Measurements from ENCODE around the gene RANBP17.

RANBP17 gene

DNA sequence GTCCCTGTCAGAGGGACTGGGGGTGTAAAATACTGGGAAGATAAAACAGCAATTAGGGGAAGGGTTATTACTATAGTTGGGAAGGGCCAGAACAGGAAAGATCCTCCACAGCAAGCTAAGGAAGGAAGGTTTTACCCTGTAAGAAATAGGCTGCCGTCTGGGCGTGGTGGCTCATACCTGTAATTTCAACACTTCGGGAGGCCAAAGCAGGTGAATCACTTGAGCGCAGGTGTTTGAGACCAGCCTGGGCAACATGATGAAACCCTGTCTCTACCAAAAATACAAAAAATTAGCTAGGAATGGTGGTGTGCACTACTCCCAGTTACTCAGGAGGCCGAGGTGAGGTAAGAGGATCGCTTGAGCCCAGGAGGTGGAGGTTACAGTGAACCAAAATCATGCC is 282.1 kb downstream of the RANBP17 start:
- Histone ChIP-seq H3K4me2 (ENCODE audit: low read length) (no peak overlapping the region), H3K27me3 (ENCODE audit: insufficient read depth, low read length, poor library complexity) (no peaks in the 10 kb centered on the region), H4K8ac (ENCODE audit: low read depth, low read length) (no peak overlapping the region), H3K79me1 (ENCODE audit: low read length) (no peaks in the 10 kb centered on the region), H3K36me3 (ENCODE audit: control insufficient read depth, insufficient read depth, low read length) (no peaks in the 10 kb centered on the region), H3K9ac (ENCODE audit: low read length) (no peak overlapping the region), H2BK5ac (ENCODE audit: low read length) (no peak overlapping the region), H3K4me1 (ENCODE audit: control insufficient read depth, low read depth, low read length) (no peaks in the 10 kb centered on the region), H3K4me3 (ENCODE audit: low read length) (no peak overlapping the region), H2AK5ac (ENCODE audit: low read length) (no peak overlapping the region), H3K56ac (ENCODE audit: low read length) (no peak overlapping the region), H4K5ac (ENCODE audit: low read length) (no peak overlapping the region), H3K27ac (ENCODE audit: low read depth, low read length) (no peak overlapping the region), H3K4ac (ENCODE audit: low read depth, low read length) (no peak overlapping the region), H3K79me2 (ENCODE audit: control insufficient read depth, insufficient read depth, low read length) (no peaks in the 10 kb centered on the region), H2BK120ac (ENCODE audit: low read depth, low read length) (no peak overlapping the region), H3K18ac (ENCODE audit: low read length) (no peak overlapping the region), H3K23ac (ENCODE audit: low read length) (no peak overlapping the region), H2BK15ac (replicated peaks; ENCODE audit: low read depth) (no peak overlapping the region)
- WGBS (ENCODE audit: extremely low coverage, insufficient coverage, low lambda C conversion rate) = no CpG with 5 or more reads among the region's 6 CpGs
- DNase-seq = no peak

DNA sequence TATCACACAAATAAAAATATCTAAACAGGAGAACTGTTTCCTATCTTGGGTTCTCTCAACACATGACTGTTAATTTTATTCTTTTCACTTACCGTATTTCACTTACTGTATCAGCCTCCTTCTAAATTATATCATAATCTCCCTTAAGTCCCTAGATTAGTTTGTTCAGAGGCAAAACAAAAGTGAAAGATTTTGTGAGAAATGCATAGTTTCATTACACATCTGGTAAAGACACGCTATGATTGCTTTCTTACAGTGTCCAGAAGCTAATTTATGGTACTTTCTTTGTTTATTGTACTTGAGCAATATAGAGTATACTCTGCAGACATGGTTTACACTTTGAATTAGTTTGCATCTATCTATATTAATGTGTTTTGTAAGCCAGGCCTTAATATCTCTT is 287.5 kb downstream of the RANBP17 start:
- Histone ChIP-seq H3K9ac (ENCODE audit: low read length) (no peak overlapping the region), H2AK5ac (ENCODE audit: low read length) (no peak overlapping the region), H3K18ac (ENCODE audit: low read length) (no peak overlapping the region), H3K79me1 (ENCODE audit: low read length) (no peaks in the 10 kb centered on the region), H4K8ac (ENCODE audit: low read depth, low read length) (no peak overlapping the region), H3K4ac (ENCODE audit: low read depth, low read length) (no peak overlapping the region), H3K4me1 (ENCODE audit: control insufficient read depth, low read depth, low read length) (no peaks in the 10 kb centered on the region), H3K27me3 (ENCODE audit: insufficient read depth, low read length, poor library complexity) (no peaks in the 10 kb centered on the region), H2BK5ac (ENCODE audit: low read length) (no peak overlapping the region), H2BK120ac (ENCODE audit: low read depth, low read length) (no peak overlapping the region), H3K27ac (ENCODE audit: low read depth, low read length) (no peak overlapping the region), H3K4me2 (ENCODE audit: low read length) (no peak overlapping the region), H2BK15ac (replicated peaks; ENCODE audit: low read depth) (no peak overlapping the region), H3K56ac (ENCODE audit: low read length) (no peak overlapping the region), H4K5ac (ENCODE audit: low read length) (no peak overlapping the region), H3K36me3 (ENCODE audit: control insufficient read depth, insufficient read depth, low read length) (no peaks in the 10 kb centered on the region), H3K79me2 (ENCODE audit: control insufficient read depth, insufficient read depth, low read length) (no peaks in the 10 kb centered on the region), H3K4me3 (ENCODE audit: low read length) (no peak overlapping the region), H3K23ac (ENCODE audit: low read length) (no peak overlapping the region)
- WGBS (ENCODE audit: extremely low coverage, insufficient coverage, low lambda C conversion rate) = 100% methylated on average over 1 of the region's 2 CpGs
- DNase-seq = no peak

DNA sequence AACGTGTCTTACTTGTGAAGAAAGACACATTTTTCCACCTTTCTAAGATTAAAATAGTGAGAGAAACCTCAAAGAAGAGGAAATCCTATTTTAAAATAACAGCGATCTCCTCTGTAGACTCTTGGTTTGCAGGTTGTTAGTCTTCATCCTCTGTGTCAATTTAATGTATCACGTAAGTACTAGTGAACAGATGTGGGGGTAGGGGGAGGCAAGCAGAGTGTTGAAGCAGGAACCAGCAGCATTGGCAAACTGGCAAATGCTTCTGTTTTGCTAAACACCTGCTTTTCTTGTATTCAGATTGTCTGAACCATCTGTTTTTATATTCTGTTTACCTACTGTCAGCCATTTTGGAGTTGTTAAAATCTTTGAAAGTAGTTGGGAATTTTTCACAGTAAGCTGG is 288.0 kb downstream of the RANBP17 start:
- no peak overlapping the region for H4K5ac ChIP-seq (ENCODE audit: low read length)
- H3K4me1 ChIP-seq (ENCODE audit: control insufficient read depth, low read depth, low read length) = no peaks in the 10 kb centered on the region
- H3K27ac ChIP-seq (ENCODE audit: low read depth, low read length) = no peak overlapping the region
- no peak overlapping the region for H3K4me3 ChIP-seq (ENCODE audit: low read length)
- no peaks in the 10 kb centered on the region for H3K36me3 ChIP-seq (ENCODE audit: control insufficient read depth, insufficient read depth, low read length)
- no peak overlapping the region for H2AK5ac ChIP-seq (ENCODE audit: low read length)
- no peak overlapping the region for H3K18ac ChIP-seq (ENCODE audit: low read length)
- H3K9ac ChIP-seq (ENCODE audit: low read length) = no peak overlapping the region
- H3K4me2 ChIP-seq (ENCODE audit: low read length) = no peak overlapping the region
- H4K8ac ChIP-seq (ENCODE audit: low read depth, low read length) = no peak overlapping the region
- H2BK5ac ChIP-seq (ENCODE audit: low read length) = no peak overlapping the region
- DNase-seq = no peak
- no CpG with 5 or more reads among the region's 3 CpGs for WGBS (ENCODE audit: extremely low coverage, insufficient coverage, low lambda C conversion rate)
- no peak overlapping the region for H3K4ac ChIP-seq (ENCODE audit: low read depth, low read length)
- H3K79me2 ChIP-seq (ENCODE audit: control insufficient read depth, insufficient read depth, low read length) = no peaks in the 10 kb centered on the region
- H3K27me3 ChIP-seq (ENCODE audit: insufficient read depth, low read length, poor library complexity) = no peaks in the 10 kb centered on the region
- no peak overlapping the region for H3K23ac ChIP-seq (ENCODE audit: low read length)
- no peak overlapping the region for H3K56ac ChIP-seq (ENCODE audit: low read length)
- no peak overlapping the region for H2BK120ac ChIP-seq (ENCODE audit: low read depth, low read length)
- H2BK15ac ChIP-seq (replicated peaks; ENCODE audit: low read depth) = no peak overlapping the region
- H3K79me1 ChIP-seq (ENCODE audit: low read length) = no peaks in the 10 kb centered on the region

GRCh38 chr5:171152382-171152781 is 290.6 kb downstream of the RANBP17 start:
- H3K4me1 ChIP-seq (ENCODE audit: control insufficient read depth, low read depth, low read length) = no peaks in the 10 kb centered on the region
- H4K8ac ChIP-seq (ENCODE audit: low read depth, low read length) = no peak overlapping the region
- WGBS (ENCODE audit: extremely low coverage, insufficient coverage, low lambda C conversion rate) = no CpG with 5 or more reads among the region's 4 CpGs
- no peaks in the 10 kb centered on the region for H3K79me1 ChIP-seq (ENCODE audit: low read length)
- H3K79me2 ChIP-seq (ENCODE audit: control insufficient read depth, insufficient read depth, low read length) = no peaks in the 10 kb centered on the region
- H3K23ac ChIP-seq (ENCODE audit: low read length) = no peak overlapping the region
- DNase-seq = peak; percentile 28
- H3K9ac ChIP-seq (ENCODE audit: low read length) = no peak overlapping the region
- no peaks in the 10 kb centered on the region for H3K27me3 ChIP-seq (ENCODE audit: insufficient read depth, low read length, poor library complexity)
- H3K27ac ChIP-seq (ENCODE audit: low read depth, low read length) = no peak overlapping the region
- H2BK120ac ChIP-seq (ENCODE audit: low read depth, low read length) = no peak overlapping the region
- H3K4me2 ChIP-seq (ENCODE audit: low read length) = no peak overlapping the region
- H4K5ac ChIP-seq (ENCODE audit: low read length) = no peak overlapping the region
- no peak overlapping the region for H3K4me3 ChIP-seq (ENCODE audit: low read length)
- H3K56ac ChIP-seq (ENCODE audit: low read length) = no peak overlapping the region
- no peaks in the 10 kb centered on the region for H3K36me3 ChIP-seq (ENCODE audit: control insufficient read depth, insufficient read depth, low read length)
- H2BK15ac ChIP-seq (replicated peaks; ENCODE audit: low read depth) = no peak overlapping the region
- no peak overlapping the region for H2AK5ac ChIP-seq (ENCODE audit: low read length)
- no peak overlapping the region for H2BK5ac ChIP-seq (ENCODE audit: low read length)
- H3K4ac ChIP-seq (ENCODE audit: low read depth, low read length) = no peak overlapping the region
- H3K18ac ChIP-seq (ENCODE audit: low read length) = no peak overlapping the region

- no peak overlapping the region for H3K56ac ChIP-seq (ENCODE audit: low read length)
- H4K5ac ChIP-seq (ENCODE audit: low read length) = no peak overlapping the region
- no peaks in the 10 kb centered on the region for H3K36me3 ChIP-seq (ENCODE audit: control insufficient read depth, insufficient read depth, low read length)
- H2BK120ac ChIP-seq (ENCODE audit: low read depth, low read length) = no peak overlapping the region
- H3K79me1 ChIP-seq (ENCODE audit: low read length) = no peaks in the 10 kb centered on the region
- no CpG with 5 or more reads among the region's 1 CpG for WGBS (ENCODE audit: extremely low coverage, insufficient coverage, low lambda C conversion rate)
- no peaks in the 10 kb centered on the region for H3K27me3 ChIP-seq (ENCODE audit: insufficient read depth, low read length, poor library complexity)
- H3K27ac ChIP-seq (ENCODE audit: low read depth, low read length) = no peak overlapping the region
- H3K18ac ChIP-seq (ENCODE audit: low read length) = no peak overlapping the region
- H3K23ac ChIP-seq (ENCODE audit: low read length) = no peak overlapping the region
- H3K79me2 ChIP-seq (ENCODE audit: control insufficient read depth, insufficient read depth, low read length) = no peaks in the 10 kb centered on the region
- H3K4me3 ChIP-seq (ENCODE audit: low read length) = no peak overlapping the region
- no peak overlapping the region for H3K9ac ChIP-seq (ENCODE audit: low read length)
- H3K4ac ChIP-seq (ENCODE audit: low read depth, low read length) = no peak overlapping the region
- H2BK15ac ChIP-seq (replicated peaks; ENCODE audit: low read depth) = no peak overlapping the region
- no peak overlapping the region for H4K8ac ChIP-seq (ENCODE audit: low read depth, low read length)
- H3K4me1 ChIP-seq (ENCODE audit: control insufficient read depth, low read depth, low read length) = no peaks in the 10 kb centered on the region
- no peak overlapping the region for H2AK5ac ChIP-seq (ENCODE audit: low read length)
- no peak overlapping the region for H3K4me2 ChIP-seq (ENCODE audit: low read length)
- DNase-seq = no peak
- H2BK5ac ChIP-seq (ENCODE audit: low read length) = no peak overlapping the region
Measured at GRCh38 chr5:171155621-171156020, 293.8 kb downstream of the RANBP17 start.

DNA sequence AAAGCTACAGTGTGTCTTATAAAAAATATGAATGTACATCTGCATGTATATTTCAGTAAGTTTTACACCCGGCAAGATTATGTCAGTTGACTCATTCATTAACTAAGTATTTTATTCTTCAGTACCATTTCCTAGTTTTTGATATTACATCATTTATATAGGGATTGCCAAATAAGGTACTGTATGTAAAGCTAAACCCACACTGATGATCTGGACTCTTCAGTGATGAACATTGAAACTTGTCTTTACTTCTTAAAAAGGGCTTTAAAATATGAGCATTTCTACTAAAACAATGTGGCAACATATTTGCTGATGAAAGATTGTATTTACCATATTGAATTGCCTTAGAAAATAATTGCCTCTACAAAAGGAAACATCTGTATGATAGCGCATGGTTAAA is 295.5 kb downstream of the RANBP17 start:
- Histone ChIP-seq H3K4me1 (ENCODE audit: control insufficient read depth, low read depth, low read length) (no peaks in the 10 kb centered on the region), H3K56ac (ENCODE audit: low read length) (no peak overlapping the region), H3K18ac (ENCODE audit: low read length) (no peak overlapping the region), H2BK120ac (ENCODE audit: low read depth, low read length) (no peak overlapping the region), H3K36me3 (ENCODE audit: control insufficient read depth, insufficient read depth, low read length) (no peaks in the 10 kb centered on the region), H2AK5ac (ENCODE audit: low read length) (no peak overlapping the region), H4K8ac (ENCODE audit: low read depth, low read length) (no peak overlapping the region), H3K79me1 (ENCODE audit: low read length) (no peaks in the 10 kb centered on the region), H3K4me3 (ENCODE audit: low read length) (no peak overlapping the region), H3K9ac (ENCODE audit: low read length) (no peak overlapping the region), H3K79me2 (ENCODE audit: control insufficient read depth, insufficient read depth, low read length) (no peaks in the 10 kb centered on the region), H2BK5ac (ENCODE audit: low read length) (no peak overlapping the region), H3K4ac (ENCODE audit: low read depth, low read length) (no peak overlapping the region), H3K27ac (ENCODE audit: low read depth, low read length) (no peak overlapping the region), H3K23ac (ENCODE audit: low read length) (no peak overlapping the region), H3K4me2 (ENCODE audit: low read length) (no peak overlapping the region), H2BK15ac (replicated peaks; ENCODE audit: low read depth) (no peak overlapping the region), H3K27me3 (ENCODE audit: insufficient read depth, low read length, poor library complexity) (no peaks in the 10 kb centered on the region), H4K5ac (ENCODE audit: low read length) (no peak overlapping the region)
- no CpG with 5 or more reads among the region's 2 CpGs for WGBS (ENCODE audit: extremely low coverage, insufficient coverage, low lambda C conversion rate)
- no peak for DNase-seq
